Endothelial cell of umbilical vein (primary cell): ENCODE results near the gene PPFIBP1. TPM values are rescaled to one million over a fixed set of nuclear protein-coding genes. Genes with fewer than 3 reads are reported as not detected.

ENCODE experiments used
- BruUV-seq: library from RNA; stranded (reverse); fragments of 400-500 nt; replicated peaks from 2 replicates; lab custom pipeline; 2021; lab: Mats Ljungman, UMichigan
- CTCF ChIA-PET: fragments of 300-600, 350-600 bp; sonication (Branson Sonifier 250); formaldehyde crosslinking; loops from one replicate; lab custom pipeline; 2021; ENCODE audit warnings: antibody characterized with exemption, inconsistent platforms; lab: Charles Lee
- POLR2A ChIA-PET: fragments of 300-600, 350-600 bp; sonication (Branson Sonifier 250); formaldehyde crosslinking; loops from one replicate; lab custom pipeline; 2021; ENCODE audit warnings: antibody characterized with exemption, inconsistent platforms; lab: Charles Lee
- DNase-seq: peaks from one replicate; pipeline ENCODE4 v3.0.0-alpha.2; 2011; ENCODE audit warnings: low read depth, low spot score
- FAIRE-seq: peaks from 2 replicates; lab custom pipeline; 2011; peaks lifted over from hg19 to GRCh38; lab: Jason Lieb, UNC
- H2AFZ ChIP-seq: 2 replicates; pipeline ENCODE4 v1.6.0; 2012; ENCODE audit warnings: low read depth, low read length, control low read depth, inconsistent platforms
- H3K27ac ChIP-seq: 2 replicates; pipeline ENCODE4 v1.5.1; 2011; ENCODE audit warnings: low read depth, mild to moderate bottlenecking, control low read depth, low read length, moderate library complexity; ENCODE audit not compliant: insufficient read depth
- H3K27me3 ChIP-seq, 2 experiments: 2 replicates each; pipeline versions ENCODE4 v1.6.0 to v1.6.1; 2011; ENCODE audit warnings: low read length in 2 of 2, mixed read lengths in 1 of 2; ENCODE audit not compliant: control insufficient read depth in 2 of 2, insufficient read depth in 2 of 2
- H3K36me3 ChIP-seq, 2 experiments: 2 replicates in 1 of 2; 3 replicates in 1 of 2; pipeline ENCODE4 v1.5.1; 2011; ENCODE audit warnings: low read length in 2 of 2, mild to moderate bottlenecking in 1 of 2, moderate library complexity in 1 of 2; ENCODE audit not compliant: control insufficient read depth in 2 of 2, insufficient read depth in 2 of 2; ENCODE audit errors: extremely low read depth in 1 of 2
- H3K4me1 ChIP-seq: 3 replicates; pipeline ENCODE4 v1.5.1; 2011; ENCODE audit warnings: mild to moderate bottlenecking, low read length; ENCODE audit not compliant: control insufficient read depth, insufficient read depth; ENCODE audit errors: extremely low read depth
- H3K4me2 ChIP-seq: 2 replicates; pipeline ENCODE4 v1.6.1; 2011; ENCODE audit warnings: low read length, control low read depth, mixed read lengths; ENCODE audit not compliant: insufficient read depth
- H3K4me3 ChIP-seq, 3 experiments: fragments of 200-600 bp in 1 of 3; sonication (generic), shearing (Covaris generic) in 1 of 3; replicated peaks in 1 of 3; 2 replicates each; pipeline ENCODE4 v1.5.1; 2011 to 2016; ENCODE audit warnings: control low read depth in 3 of 3, low read length in 3 of 3, mild to moderate bottlenecking in 2 of 3, inconsistent platforms in 1 of 3, low read depth in 1 of 3, moderate library complexity in 1 of 3; ENCODE audit not compliant: insufficient read depth in 1 of 3
- H3K79me2 ChIP-seq: 2 replicates; pipeline ENCODE4 v1.6.0; 2012; ENCODE audit warnings: low read length, inconsistent platforms; ENCODE audit not compliant: control insufficient read depth, insufficient read depth
- H3K9ac ChIP-seq: replicated peaks from 2 replicates; pipeline ENCODE3; 2011; ENCODE audit warnings: low read length, control low read depth; ENCODE audit not compliant: insufficient read depth; ENCODE audit errors: extremely low read depth
- H3K9me1 ChIP-seq: replicated peaks from 3 replicates; pipeline ENCODE4 v1.6.0; 2011; ENCODE audit warnings: mild to moderate bottlenecking, low read length; ENCODE audit not compliant: control insufficient read depth, insufficient read depth; ENCODE audit errors: extremely low read depth
- H3K9me3 ChIP-seq: replicated peaks from 2 replicates; pipeline ENCODE4 v1.5.1; 2012; ENCODE audit warnings: low read length, inconsistent platforms; ENCODE audit not compliant: control insufficient read depth, insufficient read depth
- H4K20me1 ChIP-seq: replicated peaks from 2 replicates; pipeline ENCODE3; 2011; ENCODE audit warnings: mild to moderate bottlenecking, low read length; ENCODE audit not compliant: control insufficient read depth, insufficient read depth; ENCODE audit errors: extremely low read depth
- EZH2 ChIP-seq: IDR thresholded peaks from 2 replicates; pipeline ENCODE4 v1.6.1; 2012; ENCODE audit warnings: borderline replicate concordance, low read depth, mild to moderate bottlenecking, moderate library complexity, low read length, inconsistent platforms; ENCODE audit not compliant: severe bottlenecking
- FOS ChIP-seq: IDR thresholded peaks from 2 replicates; pipeline ENCODE4 v1.6.1; 2011; ENCODE audit warnings: mild to moderate bottlenecking, low read length, moderate library complexity, borderline replicate concordance; ENCODE audit not compliant: insufficient read depth
- GATA2 ChIP-seq: IDR thresholded peaks from 2 replicates; pipeline ENCODE4 v1.7.0; 2011; ENCODE audit warnings: low read depth, mild to moderate bottlenecking, moderate library complexity, mixed read lengths, low read length; ENCODE audit not compliant: insufficient read length, insufficient read depth
- JUN ChIP-seq: IDR thresholded peaks from 2 replicates; pipeline ENCODE4 v1.6.1; 2011; ENCODE audit warnings: borderline replicate concordance, low read depth; ENCODE audit not compliant: insufficient read length, insufficient read depth
- MYC ChIP-seq: IDR thresholded peaks from one replicate; pipeline ENCODE4 v1.6.1; 2011; ENCODE audit warnings: mild to moderate bottlenecking, low read depth, low read length
- POLR2A ChIP-seq: IDR thresholded peaks from 2 replicates; pipeline ENCODE4 v1.6.1; 2012; ENCODE audit warnings: low read depth, mild to moderate bottlenecking, control low read depth, low read length
- POLR2AphosphoS5 ChIP-seq: IDR thresholded peaks from 2 replicates; pipeline ENCODE4 v1.6.1; 2012; ENCODE audit warnings: low read depth, mild to moderate bottlenecking, control low read depth, low read length, moderate library complexity; ENCODE audit not compliant: insufficient read depth
- dilution Hi-C: fragments of 300-500 bp; cut with MboI; formaldehyde crosslinking; loops from one replicate; pipeline ENCODE4 v1.15.0; 2019; ENCODE audit warnings: low sequenced_read_pairs; ENCODE audit not compliant: extremely low pct_ligation_motif_present
- intact Hi-C: fragments of 100-400 bp; cut with micrococcal nuclease; formaldehyde crosslinking; loops from one replicate; pipeline ENCODE4 v1.10.0; 2022
- polyA plus RNA-seq, 4 experiments: library from polyadenylated mRNA; depleted of rRNA in 3 of 4; stranded (reverse) in 3 of 4; unstranded in 1 of 4; fragments of >200 nt; gene quantifications; 2 replicates each; pipeline versions ENCODE4 v1.2.1 to v1.2.3, GENCODE V29; 2011 to 2012; ENCODE audit warnings: missing spikeins in 1 of 4
- total RNA-seq: library from RNA; stranded (reverse); gene quantifications from 2 replicates; pipeline ENCODE4 v1.2.3, GENCODE V29; 2021
- TF ChIP-seq, protein P1 (sequence below): IDR thresholded peaks from 2 replicates; pipeline ENCODE4 v1.6.1; 2011; ENCODE audit not compliant: insufficient read depth, insufficient read length
- TF ChIP-seq, protein P2 (sequence below), 2 donors: IDR thresholded peaks; 1 replicate in 1 of 2; 2 replicates in 1 of 2; pipeline ENCODE4 v1.5.1; 2011; ENCODE audit warnings: low read length in 2 of 2, mild to moderate bottlenecking in 2 of 2, moderate library complexity in 2 of 2, control low read depth in 1 of 2, inconsistent platforms in 1 of 2, low read depth in 1 of 2; ENCODE audit not compliant: insufficient read depth in 1 of 2; ENCODE audit errors: extremely low read depth in 1 of 2

The PPFIBP1 gene
- total and polyA plus RNA-seq, 2 donors (not counting 3 experiments of a cell fraction or from before 2014, with no cell fraction given), result 45.5 to 154 TPM

DNA sequence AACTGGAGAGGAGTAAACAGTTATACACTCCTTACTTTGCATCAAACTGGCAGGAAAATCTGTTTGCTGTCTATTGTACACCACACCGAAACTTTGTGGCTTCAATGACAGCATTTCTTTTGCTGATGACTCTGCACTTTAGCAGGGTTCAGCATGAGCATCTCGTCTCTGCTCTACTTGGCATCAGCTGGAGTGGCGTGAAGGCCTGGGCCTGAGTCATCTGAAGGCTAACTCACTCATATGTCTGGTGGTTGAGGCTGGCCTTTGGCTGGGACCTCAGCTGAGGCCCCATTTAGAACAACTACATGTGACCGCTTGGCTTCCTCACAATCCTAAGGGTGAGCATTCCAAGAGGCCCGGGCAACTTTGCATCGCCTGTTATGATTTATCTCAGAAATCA lies 143.5 kb downstream of the PPFIBP1 start:
- TF ChIP-seq POLR2AphosphoS5 (no peak), POLR2A (no peak), JUN (no peak), EZH2 (no peak), MYC (no peak), FOS (no peak), GATA2 (no peak)
- TF ChIP-seq, protein P1, sequence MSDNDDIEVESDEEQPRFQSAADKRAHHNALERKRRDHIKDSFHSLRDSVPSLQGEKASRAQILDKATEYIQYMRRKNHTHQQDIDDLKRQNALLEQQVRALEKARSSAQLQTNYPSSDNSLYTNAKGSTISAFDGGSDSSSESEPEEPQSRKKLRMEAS, result no peak
- TF ChIP-seq, protein P2, sequence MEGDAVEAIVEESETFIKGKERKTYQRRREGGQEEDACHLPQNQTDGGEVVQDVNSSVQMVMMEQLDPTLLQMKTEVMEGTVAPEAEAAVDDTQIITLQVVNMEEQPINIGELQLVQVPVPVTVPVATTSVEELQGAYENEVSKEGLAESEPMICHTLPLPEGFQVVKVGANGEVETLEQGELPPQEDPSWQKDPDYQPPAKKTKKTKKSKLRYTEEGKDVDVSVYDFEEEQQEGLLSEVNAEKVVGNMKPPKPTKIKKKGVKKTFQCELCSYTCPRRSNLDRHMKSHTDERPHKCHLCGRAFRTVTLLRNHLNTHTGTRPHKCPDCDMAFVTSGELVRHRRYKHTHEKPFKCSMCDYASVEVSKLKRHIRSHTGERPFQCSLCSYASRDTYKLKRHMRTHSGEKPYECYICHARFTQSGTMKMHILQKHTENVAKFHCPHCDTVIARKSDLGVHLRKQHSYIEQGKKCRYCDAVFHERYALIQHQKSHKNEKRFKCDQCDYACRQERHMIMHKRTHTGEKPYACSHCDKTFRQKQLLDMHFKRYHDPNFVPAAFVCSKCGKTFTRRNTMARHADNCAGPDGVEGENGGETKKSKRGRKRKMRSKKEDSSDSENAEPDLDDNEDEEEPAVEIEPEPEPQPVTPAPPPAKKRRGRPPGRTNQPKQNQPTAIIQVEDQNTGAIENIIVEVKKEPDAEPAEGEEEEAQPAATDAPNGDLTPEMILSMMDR (IDR thresholded peaks at IDR 0.05; ENCODE audit: extremely low read depth in 1 of 2, insufficient read depth in 1 of 2, low read depth in 1 of 2, low read length in 2 of 2), result no peak
- FAIRE-seq, result no peak
- no peaks in the 10 kb centered on the region for H3K4me1 ChIP-seq
- POLR2A ChIA-PET, result no interaction called here
- H2AFZ ChIP-seq, result no peak overlapping the region
- no peaks in the 10 kb centered on the region for H3K9me3 ChIP-seq
- BruUV-seq, result no TSS peak
- peaks cover 22 to 33% of the 10 kb centered on the region in 2 experiments for H3K36me3 ChIP-seq
- no peaks in the 10 kb centered on the region for H4K20me1 ChIP-seq
- no peak overlapping the region for H3K4me2 ChIP-seq
- DNase-seq, result no peak
- H3K9me1 ChIP-seq, result no peaks in the 10 kb centered on the region
- dilution Hi-C loops (no loop called here), intact Hi-C loops (no loop called here)
- H3K27me3 ChIP-seq, result no peaks in the 10 kb centered on the region
- H3K79me2 ChIP-seq, result no peaks in the 10 kb centered on the region
- H3K4me3 ChIP-seq, result no peak overlapping the region
- no peak overlapping the region for H3K27ac ChIP-seq
- CTCF ChIA-PET, result no interaction called here
- no peak overlapping the region for H3K9ac ChIP-seq
